Lower lobe of right lung (tissue), 2 donors: Measurements from ENCODE around the gene CDC45. TPM values are rescaled to one million over a fixed set of nuclear protein-coding genes. Genes with fewer than 3 reads are reported as not detected.
"Not testable (repeated sequence)": the region's sequence is repeated elsewhere in the genome, so short reads cannot be mapped to it uniquely, and the experiment has no call there.

Experiments used
- ATAC-seq, 2 donors: fragments of 200-7000 bp; cut with Tn5 transposase; one replicate each; pipeline ENCODE4 v1.9.1; 2020 to 2022; ENCODE audit warnings: mild to moderate bottlenecking in 2 of 2, moderate library complexity in 2 of 2
- DNase-seq: peaks from one replicate; pipeline ENCODE4 v3.0.0-alpha.2; 2020
- H3K27ac ChIP-seq: fragments of 200-600 bp; one replicate; pipeline ENCODE4 v1.8.0; 2022
- H3K27me3 ChIP-seq: fragments of 200-600 bp; one replicate; pipeline ENCODE4 v1.8.0; 2022; ENCODE audit warnings: low read depth
- H3K36me3 ChIP-seq: fragments of 200-600 bp; one replicate; pipeline ENCODE4 v1.8.0; 2022; ENCODE audit warnings: mild to moderate bottlenecking
- H3K4me1 ChIP-seq: fragments of 200-600 bp; one replicate; pipeline ENCODE4 v1.8.0; 2022
- H3K4me3 ChIP-seq: fragments of 200-600 bp; one replicate; pipeline ENCODE4 v1.8.0; 2022; ENCODE audit warnings: mild to moderate bottlenecking
- H3K9me3 ChIP-seq: fragments of 200-600 bp; one replicate; pipeline ENCODE4 v1.8.0; 2022
- intact Hi-C: fragments of 100-400 bp; cut with DNase I; formaldehyde crosslinking; loops from one replicate; pipeline ENCODE4 v1.11.0; 2022
- total RNA-seq: library from RNA; stranded (reverse); fragmentation: NEBNext Ultra II Directional; extraction: Animal tissue kit (Norgen Biotek cat#: 25700); gene quantifications from one replicate; pipeline ENCODE4 v1.2.1, GENCODE V29; 2021
- TF ChIP-seq, protein P1 (sequence below): fragments of 200-600 bp; IDR thresholded peaks from one replicate; pipeline ENCODE4 v1.8.0; 2022; ENCODE audit warnings: antibody characterized with exemption, mild to moderate bottlenecking
- donor health status: DM: no; HTN: yes; CAD: no; lungs with severe emphysema.

CDC45 gene
- total RNA-seq, 1 donor from 2014 or later: 1.4 TPM

DNA sequence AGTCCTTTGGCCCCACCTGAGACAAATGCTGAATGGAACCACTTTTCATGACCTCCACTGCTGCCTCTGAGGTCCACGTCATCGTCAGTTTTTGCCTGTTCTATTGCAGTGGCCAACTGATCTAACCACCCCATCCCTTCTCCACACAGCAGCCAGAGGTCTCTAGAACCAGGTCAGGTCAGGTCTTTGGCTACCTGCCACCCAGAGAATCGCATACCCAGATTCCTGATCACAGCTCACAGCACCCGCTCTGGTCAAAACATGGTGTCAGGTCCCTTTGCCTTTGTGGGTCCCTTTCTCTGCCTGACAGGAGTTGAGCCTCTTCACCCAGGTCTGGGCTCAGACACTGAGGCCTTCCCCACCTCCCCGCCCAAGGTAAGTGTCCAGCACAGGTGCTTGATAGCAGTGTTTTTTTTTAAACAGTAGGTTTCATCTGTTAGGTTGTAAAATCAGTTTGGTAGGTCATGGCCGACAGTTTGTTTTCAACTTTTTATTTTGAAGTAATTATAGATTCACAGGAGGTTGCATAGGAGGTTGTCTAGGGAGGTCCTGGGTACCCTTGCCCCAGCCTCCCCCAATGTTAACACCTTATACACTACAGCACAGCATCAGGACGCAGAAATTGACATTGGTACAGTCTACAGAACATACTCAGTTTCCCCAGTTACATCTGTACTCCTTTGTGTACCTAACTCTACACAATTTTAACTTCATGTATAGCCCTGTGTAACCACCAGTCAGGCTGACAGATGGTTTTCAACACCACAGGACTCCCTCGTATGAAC lies 39.1 kb upstream of the CDC45 start:
- ATAC-seq (no peak), DNase-seq (no peak)
- intact Hi-C loops: no loop called here
- Histone ChIP-seq H3K9me3 (no peaks in the 10 kb centered on the region), H3K27me3 (no peaks in the 10 kb centered on the region), H3K4me3 (no peak overlapping the region), H3K4me1 (peaks cover 8% of the 10 kb centered on the region), H3K27ac (no peak overlapping the region), H3K36me3 (peaks cover 47% of the 10 kb centered on the region)
- TF ChIP-seq, protein P1, sequence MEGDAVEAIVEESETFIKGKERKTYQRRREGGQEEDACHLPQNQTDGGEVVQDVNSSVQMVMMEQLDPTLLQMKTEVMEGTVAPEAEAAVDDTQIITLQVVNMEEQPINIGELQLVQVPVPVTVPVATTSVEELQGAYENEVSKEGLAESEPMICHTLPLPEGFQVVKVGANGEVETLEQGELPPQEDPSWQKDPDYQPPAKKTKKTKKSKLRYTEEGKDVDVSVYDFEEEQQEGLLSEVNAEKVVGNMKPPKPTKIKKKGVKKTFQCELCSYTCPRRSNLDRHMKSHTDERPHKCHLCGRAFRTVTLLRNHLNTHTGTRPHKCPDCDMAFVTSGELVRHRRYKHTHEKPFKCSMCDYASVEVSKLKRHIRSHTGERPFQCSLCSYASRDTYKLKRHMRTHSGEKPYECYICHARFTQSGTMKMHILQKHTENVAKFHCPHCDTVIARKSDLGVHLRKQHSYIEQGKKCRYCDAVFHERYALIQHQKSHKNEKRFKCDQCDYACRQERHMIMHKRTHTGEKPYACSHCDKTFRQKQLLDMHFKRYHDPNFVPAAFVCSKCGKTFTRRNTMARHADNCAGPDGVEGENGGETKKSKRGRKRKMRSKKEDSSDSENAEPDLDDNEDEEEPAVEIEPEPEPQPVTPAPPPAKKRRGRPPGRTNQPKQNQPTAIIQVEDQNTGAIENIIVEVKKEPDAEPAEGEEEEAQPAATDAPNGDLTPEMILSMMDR: no peak

DNA sequence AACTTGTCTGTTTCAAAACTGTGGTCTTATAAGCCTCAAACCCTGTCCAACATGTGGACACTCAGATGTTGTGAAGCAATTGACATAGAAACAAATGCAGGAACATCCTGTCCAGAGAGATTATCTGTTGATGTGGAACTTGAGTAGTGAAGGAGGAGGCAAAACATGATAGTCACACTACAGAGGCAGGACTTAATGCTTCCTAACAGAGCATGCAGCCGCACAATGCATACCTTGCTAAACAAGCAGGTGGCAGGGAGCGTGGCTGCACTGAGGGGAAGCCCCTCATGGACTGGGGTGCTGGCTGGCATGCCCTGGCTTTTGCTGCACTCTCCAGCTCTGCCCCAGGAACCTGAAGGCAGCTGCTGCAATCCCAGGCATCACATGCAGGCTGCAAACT lies 37.6 kb upstream of the CDC45 start:
- Histone ChIP-seq H3K4me1 (peaks cover 21% of the 10 kb centered on the region), H3K4me3 (no peak overlapping the region), H3K9me3 (no peaks in the 10 kb centered on the region), H3K27ac (no peak overlapping the region), H3K27me3 (no peaks in the 10 kb centered on the region), H3K36me3 (peaks cover 33% of the 10 kb centered on the region)
- DNase-seq (no peak), ATAC-seq (no peak)
- TF ChIP-seq, protein P1: no peak
- intact Hi-C loops: no loop called here

DNA sequence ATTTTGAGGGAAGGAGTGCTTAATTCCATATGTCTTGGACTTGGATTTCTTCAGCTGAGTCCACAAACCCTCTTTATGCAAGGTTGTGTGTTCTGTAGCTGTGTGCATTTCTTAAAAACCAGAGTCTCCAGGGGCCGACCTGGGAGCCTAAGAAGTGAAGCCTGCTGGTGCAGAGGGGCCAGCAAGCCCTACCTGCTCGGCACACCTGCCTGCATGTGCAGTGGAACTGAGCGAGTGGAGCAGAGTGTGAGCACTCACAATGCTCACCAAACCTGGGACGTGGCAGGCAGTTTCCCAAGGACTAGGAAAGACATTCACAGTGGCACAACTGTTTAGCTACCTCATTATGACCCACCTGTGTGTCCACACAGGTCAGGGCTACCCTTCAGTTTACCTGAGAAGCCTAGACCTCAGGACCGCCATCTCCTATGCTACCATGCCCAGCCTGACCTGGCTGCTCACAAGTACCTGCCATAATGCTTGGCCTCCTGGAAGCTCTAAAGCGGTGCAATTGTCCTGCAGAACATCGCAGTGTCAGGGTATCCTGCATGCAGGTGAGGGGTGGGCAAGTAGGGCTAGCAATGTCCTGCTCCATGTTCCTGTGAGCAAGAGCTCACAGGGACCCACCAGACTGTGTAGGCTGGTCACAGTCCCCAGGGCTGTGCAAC lies 36.0 kb upstream of the CDC45 start:
- Histone ChIP-seq H3K9me3 (no peaks in the 10 kb centered on the region), H3K4me3 (no peak overlapping the region), H3K27ac (no peak overlapping the region), H3K27me3 (no peaks in the 10 kb centered on the region), H3K36me3 (peaks cover 25% of the 10 kb centered on the region), H3K4me1 (peaks cover 29% of the 10 kb centered on the region)
- no peak for ATAC-seq
- no peak for DNase-seq
- intact Hi-C loops: no loop called here
- TF ChIP-seq, protein P1: no peak

DNA sequence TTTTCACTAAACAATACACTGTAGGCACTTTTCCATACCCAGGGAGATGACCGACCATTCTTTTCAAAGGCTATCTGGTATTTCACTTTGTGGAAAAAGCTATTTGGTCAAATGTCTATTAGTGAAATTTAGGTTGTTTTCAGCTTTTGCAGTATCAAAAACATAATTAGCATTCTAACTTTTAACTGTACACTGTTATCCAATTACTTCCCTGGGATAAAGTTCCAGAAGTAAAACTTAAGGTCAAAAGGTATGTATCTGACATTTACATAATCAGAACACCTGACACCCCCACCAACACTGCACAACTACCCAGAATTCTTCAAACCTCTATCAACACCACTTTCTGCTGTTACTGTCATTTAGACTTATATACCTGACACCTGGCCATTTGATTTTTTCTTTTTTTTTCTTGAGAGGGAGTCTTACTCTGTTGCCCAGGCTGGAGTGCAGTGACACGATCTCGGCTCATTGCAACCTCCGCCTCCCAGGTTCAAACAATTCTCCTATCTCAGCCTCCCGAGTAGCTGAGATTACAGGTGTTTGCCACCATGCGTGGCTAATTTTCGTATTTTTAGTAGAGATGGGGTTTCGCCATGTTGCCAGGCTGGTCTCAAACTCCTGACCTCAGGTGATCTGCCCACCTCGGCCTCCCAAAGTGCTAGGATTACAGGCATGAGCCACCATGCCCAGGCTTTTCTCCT lies 34.3 kb upstream of the CDC45 start:
- Histone ChIP-seq H3K4me1 (peaks cover 33% of the 10 kb centered on the region), H3K36me3 (peaks cover 26% of the 10 kb centered on the region)
- intact Hi-C loops, H3K27ac ChIP-seq, ATAC-seq, H3K27me3 ChIP-seq, DNase-seq, H3K4me3 ChIP-seq, H3K9me3 ChIP-seq: not testable (repeated sequence)

DNA sequence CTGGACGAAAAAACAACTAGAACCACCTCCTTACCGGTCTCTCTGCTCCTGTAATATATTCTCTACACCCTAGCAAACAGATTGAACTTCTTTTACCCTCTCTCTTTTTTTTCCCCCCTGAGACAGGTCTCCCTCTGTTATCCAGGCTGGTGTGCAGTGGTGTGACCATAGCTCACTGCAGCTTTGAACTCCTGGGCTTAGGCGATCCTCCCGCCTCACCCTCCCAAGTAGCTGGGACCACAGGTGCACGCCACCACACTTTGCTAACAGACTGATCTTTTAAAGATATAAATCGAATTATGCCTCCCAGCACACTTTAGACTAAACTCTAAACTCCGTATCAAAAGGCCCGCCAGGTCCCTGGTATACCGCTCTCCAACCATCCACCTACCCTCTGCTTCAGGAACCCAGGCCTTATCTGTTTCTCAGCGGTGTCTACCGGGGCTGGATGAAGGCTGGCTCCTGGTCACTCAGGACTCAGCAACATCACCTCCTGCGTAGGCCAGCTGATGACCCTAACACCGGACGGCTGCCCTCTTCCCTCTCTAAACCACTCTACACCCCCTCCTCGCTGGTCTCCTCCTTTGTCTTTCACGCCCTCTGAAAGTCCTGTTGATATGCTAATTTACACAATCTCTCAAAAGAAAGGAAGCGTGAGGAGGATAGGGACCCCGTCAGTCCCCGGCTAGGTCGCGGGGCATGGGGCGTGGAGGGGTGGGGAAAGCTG lies 33.0 kb upstream of the CDC45 start:
- Histone ChIP-seq H3K36me3 (peaks cover 38% of the 10 kb centered on the region), H3K9me3 (no peaks in the 10 kb centered on the region), H3K27me3 (no peaks in the 10 kb centered on the region), H3K27ac (peak overlapping the region; percentile 89), H3K4me3 (peak overlapping the region; percentile 76), H3K4me1 (peaks cover 33% of the 10 kb centered on the region)
- intact Hi-C loops: no loop called here
- DNase-seq: no peak
- TF ChIP-seq, protein P1: no peak
- ATAC-seq: peak; percentile 30 to 50
